ENCODE data around the gene DSCAML1. TPM values are rescaled to one million over a fixed set of nuclear protein-coding genes. Genes with fewer than 3 reads are reported as not detected.
A peak's percentile ranks its signal among the peaks of the same experiment; 100 is the strongest.

DSCAML1 gene
- total RNA-seq, 1 experiment from 2014 or later = 0.90 TPM

DNA sequence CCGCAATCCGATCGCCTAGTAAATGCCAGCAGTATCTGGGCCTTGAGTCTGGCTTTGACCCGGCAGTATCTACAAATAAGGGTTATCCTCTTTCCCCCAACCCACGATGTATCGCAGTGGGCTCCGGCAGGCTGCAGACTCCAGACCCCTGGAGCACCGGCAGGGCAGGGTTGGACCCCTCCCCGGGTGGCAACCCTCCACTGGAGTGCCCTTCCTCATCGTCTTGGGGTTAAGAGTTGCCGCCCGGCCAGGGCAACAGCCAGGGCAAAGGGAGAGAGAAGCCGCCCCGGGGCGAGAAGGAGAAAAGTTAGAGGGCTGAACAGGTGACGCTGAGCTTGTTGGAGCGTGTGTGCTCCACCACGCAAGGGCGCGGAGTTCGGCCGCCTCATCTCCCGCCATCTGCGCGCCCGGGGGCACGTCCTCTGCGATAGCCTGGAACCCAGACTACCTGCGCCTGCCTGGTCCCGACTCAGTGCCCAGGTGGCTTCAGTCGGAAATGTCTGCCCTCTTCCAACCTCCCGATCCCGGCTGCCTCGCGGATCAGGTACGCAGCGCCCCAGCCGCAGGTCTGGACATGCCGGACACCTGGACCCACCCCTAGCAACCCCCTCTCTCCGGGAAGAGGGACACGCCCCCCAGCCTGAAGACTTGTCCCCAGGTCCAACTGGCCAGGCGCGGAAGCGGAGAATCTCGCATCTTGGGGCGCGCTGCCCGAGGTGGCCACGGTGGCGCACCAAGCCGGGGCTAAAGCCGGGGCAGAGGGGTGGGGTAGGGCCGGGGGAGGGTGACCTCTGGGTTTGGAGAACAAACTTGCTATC lies 1.2 kb downstream of the DSCAML1 start:
- Mint-ChIP-seq H3K4me3 (peak overlapping the region; percentile 74), H3K36me3 (no peaks in the 10 kb centered on the region), H3K27ac (no peak overlapping the region), H3K27me3 (ENCODE audit: low read depth) (peaks cover 73% of the 10 kb centered on the region), H3K4me1 (peaks cover 15% of the 10 kb centered on the region), H3K9me3 (no peaks in the 10 kb centered on the region)
- POLR2A ChIA-PET = no interaction called here
- CTCF ChIA-PET = interaction anchor here (0.8 to 2.1 kb wide), 4 partner anchors 12 to 370 kb away, joined by 3 to 9 read pairs (median 4); no protein-coding TSS in a partner anchor
- DNase-seq (ENCODE audit: low spot score) (peak; percentile 61), ATAC-seq (peak; percentile 28)
- TF ChIP-seq, protein P1, sequence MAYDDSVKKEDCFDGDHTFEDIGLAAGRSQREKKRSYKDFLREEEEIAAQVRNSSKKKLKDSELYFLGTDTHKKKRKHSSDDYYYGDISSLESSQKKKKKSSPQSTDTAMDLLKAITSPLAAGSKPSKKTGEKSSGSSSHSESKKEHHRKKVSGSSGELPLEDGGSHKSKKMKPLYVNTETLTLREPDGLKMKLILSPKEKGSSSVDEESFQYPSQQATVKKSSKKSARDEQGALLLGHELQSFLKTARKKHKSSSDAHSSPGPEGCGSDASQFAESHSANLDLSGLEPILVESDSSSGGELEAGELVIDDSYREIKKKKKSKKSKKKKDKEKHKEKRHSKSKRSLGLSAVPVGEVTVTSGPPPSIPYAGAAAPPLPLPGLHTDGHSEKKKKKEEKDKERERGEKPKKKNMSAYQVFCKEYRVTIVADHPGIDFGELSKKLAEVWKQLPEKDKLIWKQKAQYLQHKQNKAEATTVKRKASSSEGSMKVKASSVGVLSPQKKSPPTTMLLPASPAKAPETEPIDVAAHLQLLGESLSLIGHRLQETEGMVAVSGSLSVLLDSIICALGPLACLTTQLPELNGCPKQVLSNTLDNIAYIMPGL (CRISPR knock-in tag; IDR thresholded peaks at IDR 0.05) = peak; percentile 51; the same call in 1 of the 2 replicates
- no peak for TF ChIP-seq ZBTB21 (CRISPR knock-in tag; IDR thresholded peaks at IDR 0.05; ENCODE audit: borderline replicate concordance)
- TF ChIP-seq SMAD4 (CRISPR knock-in tag; IDR thresholded peaks at IDR 0.05) = no peak
- TF ChIP-seq FOXK1 (CRISPR knock-in tag; IDR thresholded peaks at IDR 0.05) = peak; percentile 4; the same call in 1 of the 2 replicates

DNA sequence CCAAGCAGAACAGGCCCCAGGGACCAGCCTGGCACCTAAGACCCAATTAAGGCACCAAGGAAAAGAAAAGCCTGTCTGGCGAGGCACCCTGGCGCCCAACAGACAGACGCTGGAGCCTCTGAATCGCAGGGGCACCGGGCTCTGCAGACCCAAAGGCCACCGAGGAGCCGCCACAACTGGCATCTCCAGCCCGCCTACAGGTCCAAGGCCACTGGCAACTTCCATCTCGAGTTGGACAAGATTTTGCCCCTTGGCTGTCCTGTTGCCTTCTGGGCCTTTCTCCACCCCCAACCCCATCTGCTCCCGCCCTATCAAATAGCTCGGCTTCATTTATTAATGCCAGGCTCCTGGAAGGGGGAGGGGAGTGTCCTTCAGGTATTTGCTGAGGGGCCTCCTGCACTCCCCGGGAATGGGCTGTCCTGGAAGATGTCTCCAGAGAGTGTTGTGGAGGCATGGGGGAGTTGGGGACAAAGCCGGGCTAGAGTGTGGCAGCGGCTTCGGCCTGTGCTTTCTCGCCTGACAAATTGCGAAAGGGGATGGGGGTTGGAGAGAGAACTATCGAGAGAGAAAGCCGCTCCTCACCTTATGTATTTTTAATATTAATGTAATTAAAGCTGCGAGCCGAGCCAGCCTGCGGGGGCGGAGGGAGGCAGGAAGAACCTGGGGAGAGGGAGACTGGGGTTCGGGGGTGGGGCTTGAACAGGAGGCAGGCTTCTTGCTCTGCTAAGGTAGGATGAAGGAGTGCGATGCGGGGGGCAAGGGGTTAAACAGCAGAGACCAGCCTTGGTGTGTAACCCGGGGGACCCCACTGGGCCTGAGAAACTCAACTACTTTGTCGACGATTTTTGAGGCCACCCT lies 2.0 kb downstream of the DSCAML1 start:
- H3K27me3 Mint-ChIP-seq (ENCODE audit: low read depth) = peaks cover 70% of the 10 kb centered on the region
- no peaks in the 10 kb centered on the region for H3K9me3 Mint-ChIP-seq
- TF ChIP-seq GRHL2 (CRISPR knock-in tag; IDR thresholded peaks at IDR 0.05; ENCODE audit: insufficient replicate concordance, severe bottlenecking) (no peak), ZBTB21 (CRISPR knock-in tag; IDR thresholded peaks at IDR 0.05; ENCODE audit: borderline replicate concordance) (no peak), SMAD3 (CRISPR knock-in tag; IDR thresholded peaks at IDR 0.05; ENCODE audit: borderline replicate concordance) (no peak), EMX1 (CRISPR knock-in tag; IDR thresholded peaks at IDR 0.05) (no peak), SP1 (CRISPR knock-in tag; conservative IDR thresholded peaks at IDR 0.05) (no peak), ESRRA (CRISPR knock-in tag; IDR thresholded peaks at IDR 0.05; ENCODE audit: borderline replicate concordance) (no peak), USF2 (CRISPR knock-in tag; IDR thresholded peaks at IDR 0.05) (no peak), PRRX2 (CRISPR knock-in tag; IDR thresholded peaks at IDR 0.05) (no peak), ZNF416 (CRISPR knock-in tag; IDR thresholded peaks at IDR 0.05) (no peak), IRF1 (CRISPR knock-in tag; IDR thresholded peaks at IDR 0.05) (no peak), TCF7 (CRISPR knock-in tag; IDR thresholded peaks at IDR 0.05; ENCODE audit: low read depth) (no peak)
- TF ChIP-seq, protein P2, sequence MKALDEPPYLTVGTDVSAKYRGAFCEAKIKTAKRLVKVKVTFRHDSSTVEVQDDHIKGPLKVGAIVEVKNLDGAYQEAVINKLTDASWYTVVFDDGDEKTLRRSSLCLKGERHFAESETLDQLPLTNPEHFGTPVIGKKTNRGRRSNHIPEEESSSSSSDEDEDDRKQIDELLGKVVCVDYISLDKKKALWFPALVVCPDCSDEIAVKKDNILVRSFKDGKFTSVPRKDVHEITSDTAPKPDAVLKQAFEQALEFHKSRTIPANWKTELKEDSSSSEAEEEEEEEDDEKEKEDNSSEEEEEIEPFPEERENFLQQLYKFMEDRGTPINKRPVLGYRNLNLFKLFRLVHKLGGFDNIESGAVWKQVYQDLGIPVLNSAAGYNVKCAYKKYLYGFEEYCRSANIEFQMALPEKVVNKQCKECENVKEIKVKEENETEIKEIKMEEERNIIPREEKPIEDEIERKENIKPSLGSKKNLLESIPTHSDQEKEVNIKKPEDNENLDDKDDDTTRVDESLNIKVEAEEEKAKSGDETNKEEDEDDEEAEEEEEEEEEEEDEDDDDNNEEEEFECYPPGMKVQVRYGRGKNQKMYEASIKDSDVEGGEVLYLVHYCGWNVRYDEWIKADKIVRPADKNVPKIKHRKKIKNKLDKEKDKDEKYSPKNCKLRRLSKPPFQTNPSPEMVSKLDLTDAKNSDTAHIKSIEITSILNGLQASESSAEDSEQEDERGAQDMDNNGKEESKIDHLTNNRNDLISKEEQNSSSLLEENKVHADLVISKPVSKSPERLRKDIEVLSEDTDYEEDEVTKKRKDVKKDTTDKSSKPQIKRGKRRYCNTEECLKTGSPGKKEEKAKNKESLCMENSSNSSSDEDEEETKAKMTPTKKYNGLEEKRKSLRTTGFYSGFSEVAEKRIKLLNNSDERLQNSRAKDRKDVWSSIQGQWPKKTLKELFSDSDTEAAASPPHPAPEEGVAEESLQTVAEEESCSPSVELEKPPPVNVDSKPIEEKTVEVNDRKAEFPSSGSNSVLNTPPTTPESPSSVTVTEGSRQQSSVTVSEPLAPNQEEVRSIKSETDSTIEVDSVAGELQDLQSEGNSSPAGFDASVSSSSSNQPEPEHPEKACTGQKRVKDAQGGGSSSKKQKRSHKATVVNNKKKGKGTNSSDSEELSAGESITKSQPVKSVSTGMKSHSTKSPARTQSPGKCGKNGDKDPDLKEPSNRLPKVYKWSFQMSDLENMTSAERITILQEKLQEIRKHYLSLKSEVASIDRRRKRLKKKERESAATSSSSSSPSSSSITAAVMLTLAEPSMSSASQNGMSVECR (CRISPR knock-in tag; IDR thresholded peaks at IDR 0.05; ENCODE audit: borderline replicate concordance) = no peak
- TF ChIP-seq, protein P3, sequence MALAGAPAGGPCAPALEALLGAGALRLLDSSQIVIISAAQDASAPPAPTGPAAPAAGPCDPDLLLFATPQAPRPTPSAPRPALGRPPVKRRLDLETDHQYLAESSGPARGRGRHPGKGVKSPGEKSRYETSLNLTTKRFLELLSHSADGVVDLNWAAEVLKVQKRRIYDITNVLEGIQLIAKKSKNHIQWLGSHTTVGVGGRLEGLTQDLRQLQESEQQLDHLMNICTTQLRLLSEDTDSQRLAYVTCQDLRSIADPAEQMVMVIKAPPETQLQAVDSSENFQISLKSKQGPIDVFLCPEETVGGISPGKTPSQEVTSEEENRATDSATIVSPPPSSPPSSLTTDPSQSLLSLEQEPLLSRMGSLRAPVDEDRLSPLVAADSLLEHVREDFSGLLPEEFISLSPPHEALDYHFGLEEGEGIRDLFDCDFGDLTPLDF (CRISPR knock-in tag; IDR thresholded peaks at IDR 0.05) = no peak
- POLR2A ChIA-PET = no interaction called here
- CTCF ChIA-PET = interaction anchor here (0.8 to 2.1 kb wide), 4 partner anchors 12 to 369 kb away, joined by 3 to 9 read pairs (median 4); no protein-coding TSS in a partner anchor
- DNase-seq (ENCODE audit: low spot score) (no peak), ATAC-seq (no peak)
- peaks cover 15% of the 10 kb centered on the region for H3K4me1 Mint-ChIP-seq
- no peaks in the 10 kb centered on the region for H3K36me3 Mint-ChIP-seq
- peak overlapping the region; percentile 74 for H3K4me3 Mint-ChIP-seq
- no peak overlapping the region for H3K27ac Mint-ChIP-seq
